HEK293T (cell line): ENCODE data around the gene ZMIZ1.

ENCODE experiments used
- ARNT ChIP-seq: fragments of 450-650 bp; IDR thresholded peaks from 2 replicates; pipeline ENCODE4 v1.6.1; 2017; ENCODE audit warnings: mild to moderate bottlenecking
- ELF4 ChIP-seq: fragments of 450-650 bp; IDR thresholded peaks from 2 replicates; pipeline ENCODE4 v1.6.1; 2017; ENCODE audit warnings: antibody characterized with exemption

GRCh38 chr10:79145517-79146470 is 77.0 kb downstream of the ZMIZ1 start:
- TF ChIP-seq ELF4 (no peak), ARNT (no peak)
